Measurements from ENCODE around the gene SLC39A11. TPM values are rescaled to one million over a fixed set of nuclear protein-coding genes. Genes with fewer than 3 reads are reported as not detected.
"Not testable (repeated sequence)": the region's sequence is repeated elsewhere in the genome, so short reads cannot be mapped to it uniquely, and the experiment has no call there.

SLC39A11 gene
- total RNA-seq, 1 experiment from 2014 or later, result 15.2 TPM

DNA sequence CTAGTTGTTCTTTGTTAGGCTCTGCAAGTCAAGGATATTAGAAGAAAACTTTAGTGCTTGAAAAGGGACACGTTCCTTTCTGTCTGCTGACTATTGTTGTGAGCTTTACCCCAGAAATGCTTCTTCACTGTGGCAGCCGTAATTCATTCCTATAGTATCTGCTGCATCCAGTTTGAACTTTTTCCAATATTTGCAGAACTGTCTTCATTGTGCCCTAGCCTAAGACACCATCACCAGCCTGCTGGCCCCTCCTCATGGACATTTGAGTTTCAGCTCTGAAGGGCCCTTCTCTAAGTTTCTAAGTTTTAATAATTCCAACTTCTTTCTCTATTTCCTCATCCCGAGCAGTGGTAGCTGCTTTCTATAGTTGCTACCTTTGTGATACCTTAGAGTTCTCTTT, 91.7 kb downstream of the SLC39A11 start:
- H3K9me3 Mint-ChIP-seq, result peaks cover 4 to 8% of the 10 kb centered on the region in 2 experiments
- Histone ChIP-seq H4K20me1 (ENCODE audit: control insufficient read depth, insufficient read depth, insufficient read length) (no peaks in the 10 kb centered on the region), H3K18ac (ENCODE audit: insufficient read length, low read depth, low read length) (no peak overlapping the region), H2BK5ac (ENCODE audit: insufficient read length, low read length) (no peak overlapping the region), H3K27ac (ENCODE audit: insufficient read length, low read depth, low read length) (no peak overlapping the region), H4K5ac (ENCODE audit: insufficient read length, low read depth, low read length) (no peak overlapping the region), H2BK15ac (ENCODE audit: low read depth, low read length) (no peak overlapping the region), H3K4ac (ENCODE audit: low read depth, low read length) (no peak overlapping the region), H3K79me1 (ENCODE audit: insufficient read depth, low read depth, low read length, poor library complexity, severe bottlenecking) (no peaks in the 10 kb centered on the region), H2BK20ac (ENCODE audit: low read depth, low read length, poor library complexity, severe bottlenecking) (no peak overlapping the region), H3K27me3 (ENCODE audit: insufficient read depth, low read length) (no peaks in the 10 kb centered on the region), H3K9me3 (ENCODE audit: control insufficient read depth, low read depth, low read length) (no peaks in the 10 kb centered on the region), H2AK5ac (ENCODE audit: insufficient read length, low read length) (no peak overlapping the region), H4K8ac (replicated peaks; ENCODE audit: insufficient read length, low read depth, low read length) (no peak overlapping the region), H2BK120ac (ENCODE audit: low read depth, low read length, poor library complexity, severe bottlenecking) (no peak overlapping the region), H3K23ac (ENCODE audit: insufficient read length, low read depth, low read length) (no peak overlapping the region), H2BK12ac (ENCODE audit: insufficient read length, low read depth, low read length) (no peak overlapping the region), H3T11ph (ENCODE audit: low read length) (no peak overlapping the region), H3K56ac (ENCODE audit: insufficient read length, low read depth, low read length) (no peak overlapping the region), H3K23me2 (ENCODE audit: insufficient read length, low read depth, low read length, poor library complexity, severe bottlenecking) (no peaks in the 10 kb centered on the region), H3K9ac (ENCODE audit: extremely low read depth, insufficient read length, low read length) (no peak overlapping the region), H3K14ac (ENCODE audit: insufficient read depth, low read length) (no peak overlapping the region), H3K79me2 (ENCODE audit: insufficient read depth, low read length) (no peaks in the 10 kb centered on the region), H2AFZ (ENCODE audit: low read length) (no peak overlapping the region), H3K4me1 (ENCODE audit: insufficient read depth, low read length) (no peaks in the 10 kb centered on the region), H3K4me2 (ENCODE audit: insufficient read depth, insufficient read length, low read length) (no peak overlapping the region), H4K91ac (ENCODE audit: insufficient read length, low read depth, low read length) (no peak overlapping the region)
- no peaks in the 10 kb centered on the region; the same call in none of the 2 replicates for H3K27me3 Mint-ChIP-seq (ENCODE audit: low read depth)
- H3K36me3 Mint-ChIP-seq (ENCODE audit: insufficient read depth in 1 of 3, low read depth in 3 of 3), result peaks cover 4 to 9% (median 8%) of the 10 kb centered on the region in 3 experiments
- peak; percentile 3 for DNase-seq
- WGBS (ENCODE audit: extremely low coverage, insufficient read length, low lambda C conversion rate), result no CpG with 5 or more reads among the region's 3 CpGs
- no peak overlapping the region for H3K4me3 Mint-ChIP-seq
- H3K4me1 Mint-ChIP-seq, result peaks cover 4 to 7% of the 10 kb centered on the region in 2 experiments; a peak in 3 of 4 replicates
- TF ChIP-seq, protein P1, sequence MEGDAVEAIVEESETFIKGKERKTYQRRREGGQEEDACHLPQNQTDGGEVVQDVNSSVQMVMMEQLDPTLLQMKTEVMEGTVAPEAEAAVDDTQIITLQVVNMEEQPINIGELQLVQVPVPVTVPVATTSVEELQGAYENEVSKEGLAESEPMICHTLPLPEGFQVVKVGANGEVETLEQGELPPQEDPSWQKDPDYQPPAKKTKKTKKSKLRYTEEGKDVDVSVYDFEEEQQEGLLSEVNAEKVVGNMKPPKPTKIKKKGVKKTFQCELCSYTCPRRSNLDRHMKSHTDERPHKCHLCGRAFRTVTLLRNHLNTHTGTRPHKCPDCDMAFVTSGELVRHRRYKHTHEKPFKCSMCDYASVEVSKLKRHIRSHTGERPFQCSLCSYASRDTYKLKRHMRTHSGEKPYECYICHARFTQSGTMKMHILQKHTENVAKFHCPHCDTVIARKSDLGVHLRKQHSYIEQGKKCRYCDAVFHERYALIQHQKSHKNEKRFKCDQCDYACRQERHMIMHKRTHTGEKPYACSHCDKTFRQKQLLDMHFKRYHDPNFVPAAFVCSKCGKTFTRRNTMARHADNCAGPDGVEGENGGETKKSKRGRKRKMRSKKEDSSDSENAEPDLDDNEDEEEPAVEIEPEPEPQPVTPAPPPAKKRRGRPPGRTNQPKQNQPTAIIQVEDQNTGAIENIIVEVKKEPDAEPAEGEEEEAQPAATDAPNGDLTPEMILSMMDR (conservative IDR thresholded peaks at IDR 0.05), result no peak
- H3K27ac Mint-ChIP-seq, result 0 out of 7 replicates have a peak overlapping the region, but pooled peaks of 1 of the 3 experiments have one; percentile 4

DNA sequence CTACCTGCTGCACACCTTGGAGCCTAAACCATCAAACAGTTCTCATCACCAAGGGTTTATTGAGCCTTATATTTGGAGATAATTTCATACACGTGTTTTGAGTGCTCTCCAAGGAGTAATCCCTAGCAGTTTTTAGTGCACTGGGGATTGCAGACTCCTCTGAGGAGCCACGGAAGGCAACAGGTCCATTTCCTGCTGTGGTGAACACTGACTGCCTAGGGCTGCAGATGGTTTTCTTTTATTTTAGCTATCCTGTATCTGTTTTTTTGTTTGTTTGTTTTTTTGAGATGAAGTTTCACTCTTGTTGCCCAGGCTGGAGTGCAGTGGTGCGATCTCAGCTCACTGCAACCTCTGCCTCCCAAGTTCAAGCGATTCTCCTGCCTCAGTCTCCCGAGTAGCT, 93.0 kb downstream of the SLC39A11 start:
- peaks cover 4 to 11% of the 10 kb centered on the region in 2 experiments; a peak in 3 of 4 replicates for H3K4me1 Mint-ChIP-seq
- WGBS (ENCODE audit: extremely low coverage, insufficient read length, low lambda C conversion rate), result no CpG with 5 or more reads among the region's 5 CpGs
- H4K20me1 ChIP-seq (ENCODE audit: control insufficient read depth, insufficient read depth, insufficient read length); H2BK15ac ChIP-seq (ENCODE audit: low read depth, low read length); H2BK120ac ChIP-seq (ENCODE audit: low read depth, low read length, poor library complexity, severe bottlenecking); H2AFZ ChIP-seq (ENCODE audit: low read length); H4K8ac ChIP-seq (replicated peaks; ENCODE audit: insufficient read length, low read depth, low read length); H3K4ac ChIP-seq (ENCODE audit: low read depth, low read length); H3K18ac ChIP-seq (ENCODE audit: insufficient read length, low read depth, low read length); H2AK5ac ChIP-seq (ENCODE audit: insufficient read length, low read length); H3K4me1 ChIP-seq (ENCODE audit: insufficient read depth, low read length); H3K56ac ChIP-seq (ENCODE audit: insufficient read length, low read depth, low read length); H2BK5ac ChIP-seq (ENCODE audit: insufficient read length, low read length); H2BK20ac ChIP-seq (ENCODE audit: low read depth, low read length, poor library complexity, severe bottlenecking); H3K27ac Mint-ChIP-seq; H3K9me3 ChIP-seq (ENCODE audit: control insufficient read depth, low read depth, low read length); H3K27me3 Mint-ChIP-seq (ENCODE audit: low read depth); H3K27ac ChIP-seq (ENCODE audit: insufficient read length, low read depth, low read length); H3K79me2 ChIP-seq (ENCODE audit: insufficient read depth, low read length); H3K4me2 ChIP-seq (ENCODE audit: insufficient read depth, insufficient read length, low read length); H3K4me3 Mint-ChIP-seq; H3K14ac ChIP-seq (ENCODE audit: insufficient read depth, low read length); H4K91ac ChIP-seq (ENCODE audit: insufficient read length, low read depth, low read length); H3T11ph ChIP-seq (ENCODE audit: low read length); H2BK12ac ChIP-seq (ENCODE audit: insufficient read length, low read depth, low read length); H4K5ac ChIP-seq (ENCODE audit: insufficient read length, low read depth, low read length); H3K79me1 ChIP-seq (ENCODE audit: insufficient read depth, low read depth, low read length, poor library complexity, severe bottlenecking); H3K9ac ChIP-seq (ENCODE audit: extremely low read depth, insufficient read length, low read length); H3K23ac ChIP-seq (ENCODE audit: insufficient read length, low read depth, low read length); H3K23me2 ChIP-seq (ENCODE audit: insufficient read length, low read depth, low read length, poor library complexity, severe bottlenecking); H3K27me3 ChIP-seq (ENCODE audit: insufficient read depth, low read length): not testable (repeated sequence)
- H3K9me3 Mint-ChIP-seq, result peaks cover 12 to 15% of the 10 kb centered on the region in 2 experiments
- H3K36me3 Mint-ChIP-seq (ENCODE audit: insufficient read depth in 1 of 3, low read depth in 3 of 3), result peaks cover 11 to 18% (median 14%) of the 10 kb centered on the region in 3 experiments
- peak; percentile 12 for DNase-seq
